Suppressor macrophage treated with lipopolysaccharide for 4 hours (primary cell): ENCODE data around the gene SQSTM1.
"Not testable (repeated sequence)": the region's sequence is repeated elsewhere in the genome, so short reads cannot be mapped to it uniquely, and the experiment has no call there.

Source experiments
- DNase-seq: peaks from one replicate; pipeline ENCODE4 v3.0.0-alpha.2; 2020

SQSTM1 gene

GRCh38 chr5:179860301-179860700 lies 39.6 kb downstream of the SQSTM1 start:
- no peak for DNase-seq

GRCh38 chr5:179862296-179862695 lies 41.6 kb downstream of the SQSTM1 start:
- DNase-seq: no peak

GRCh38 chr5:179862891-179863290 lies 42.2 kb downstream of the SQSTM1 start:
- no peak for DNase-seq

GRCh38 chr5:179863449-179864085 lies 42.9 kb downstream of the SQSTM1 start:
- no peak for DNase-seq

- DNase-seq: no peak
These were observed 44.0 kb downstream of the SQSTM1 start for GRCh38 chr5:179864686-179865085.

GRCh38 chr5:179865491-179866240 lies 45.0 kb downstream of the SQSTM1 start:
- DNase-seq: no peak

GRCh38 chr5:179866241-179867078 lies 45.8 kb downstream of the SQSTM1 start:
- peak; percentile 12 for DNase-seq

GRCh38 chr5:179867079-179867465 lies 46.4 kb downstream of the SQSTM1 start:
- no peak for DNase-seq

GRCh38 chr5:179867476-179867875 lies 46.8 kb downstream of the SQSTM1 start:
- DNase-seq: no peak

GRCh38 chr5:179868541-179868940 lies 47.8 kb downstream of the SQSTM1 start:
- no peak for DNase-seq

GRCh38 chr5:179869101-179869500 lies 48.4 kb downstream of the SQSTM1 start:
- DNase-seq: no peak

GRCh38 chr5:179869641-179870402 lies 49.1 kb downstream of the SQSTM1 start:
- no peak for DNase-seq

- peak; percentile 22 for DNase-seq
These were observed 49.7 kb downstream of the SQSTM1 start for GRCh38 chr5:179870403-179870903.

- no peak for DNase-seq
These were observed 50.2 kb downstream of the SQSTM1 start for GRCh38 chr5:179870952-179871351.

GRCh38 chr5:179871533-179871932 lies 50.8 kb downstream of the SQSTM1 start:
- not testable (repeated sequence) for DNase-seq

- DNase-seq: no peak
These were observed 51.5 kb downstream of the SQSTM1 start for GRCh38 chr5:179872055-179872827.

GRCh38 chr5:179872828-179873575 lies 52.3 kb downstream of the SQSTM1 start:
- DNase-seq: no peak

- no peak for DNase-seq
These were observed 52.9 kb downstream of the SQSTM1 start for GRCh38 chr5:179873588-179874110.

- DNase-seq: no peak
These were observed 53.4 kb downstream of the SQSTM1 start for GRCh38 chr5:179874136-179874535.

GRCh38 chr5:179874536-179875292 lies 54.0 kb downstream of the SQSTM1 start:
- no peak for DNase-seq
